HS-27A (cell line): ENCODE data around the gene AZIN2.
"Not testable (repeated sequence)": the region's sequence is repeated elsewhere in the genome, so short reads cannot be mapped to it uniquely, and the experiment has no call there.

ENCODE experiments used
- DNase-seq: peaks from one replicate; pipeline ENCODE4 v3.0.0-alpha.2; 2012; ENCODE audit warnings: low read depth, missing footprints

The AZIN2 gene

DNA sequence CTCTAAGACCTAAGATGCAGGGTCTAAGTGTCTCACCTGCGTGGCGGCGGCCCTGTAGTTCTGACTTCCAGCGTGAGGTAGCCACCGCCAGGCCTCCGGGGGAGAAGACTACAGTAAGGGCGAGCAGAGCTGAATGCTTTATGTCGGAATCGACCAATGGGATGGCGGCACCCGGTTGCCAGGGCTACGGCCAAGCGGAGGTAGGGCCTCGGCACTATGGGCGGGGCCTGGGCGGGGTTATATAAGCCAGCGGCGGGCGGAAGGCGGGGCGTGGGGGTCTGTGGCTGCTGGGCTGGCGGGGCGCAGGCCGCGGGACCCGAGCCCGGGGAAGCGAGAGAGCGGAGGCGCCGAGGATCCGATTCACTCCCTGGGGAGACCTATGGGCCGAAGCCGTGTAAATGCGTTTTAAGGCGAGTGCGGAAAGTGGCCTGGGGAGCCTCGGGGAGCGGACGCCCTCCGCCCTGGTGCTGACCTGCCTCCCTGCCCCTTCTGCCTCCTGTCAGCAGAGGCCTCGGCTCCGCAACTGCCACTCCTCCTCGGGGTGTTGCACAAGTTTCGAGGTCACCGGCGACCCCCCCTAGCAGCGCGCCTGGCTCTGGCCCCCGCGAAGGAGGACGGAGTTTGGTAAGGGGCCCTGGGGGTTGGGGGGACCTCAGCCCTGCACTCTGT lies at the start of gene AZIN2:
Gene AZIN2 (plus strand): TSS at position 269 of the 669 bp plus-strand sequence. CDS start 1,097 bp downstream, outside the sequence.
- DNase-seq = peak; percentile 75

DNA sequence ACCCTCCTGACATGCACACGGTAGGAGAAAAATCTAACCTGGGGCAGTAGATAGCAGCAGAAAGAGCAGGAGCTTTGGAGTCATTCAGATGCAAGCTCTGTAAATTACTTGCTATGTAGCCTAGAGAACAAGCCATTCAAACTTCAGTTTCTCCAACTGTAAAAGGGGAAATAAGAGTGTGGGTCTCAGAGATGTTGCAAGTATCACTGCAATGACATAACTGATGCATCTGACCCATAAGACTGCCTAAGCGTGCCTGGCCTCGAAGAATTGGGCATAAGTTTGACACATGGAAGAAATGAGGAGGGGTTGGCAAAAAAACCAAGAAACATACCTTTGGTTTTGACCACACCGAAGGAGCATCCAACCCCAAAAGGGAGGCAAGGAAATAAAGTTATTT lies 49.4 kb upstream of the AZIN2 start:
- no peak for DNase-seq

DNA sequence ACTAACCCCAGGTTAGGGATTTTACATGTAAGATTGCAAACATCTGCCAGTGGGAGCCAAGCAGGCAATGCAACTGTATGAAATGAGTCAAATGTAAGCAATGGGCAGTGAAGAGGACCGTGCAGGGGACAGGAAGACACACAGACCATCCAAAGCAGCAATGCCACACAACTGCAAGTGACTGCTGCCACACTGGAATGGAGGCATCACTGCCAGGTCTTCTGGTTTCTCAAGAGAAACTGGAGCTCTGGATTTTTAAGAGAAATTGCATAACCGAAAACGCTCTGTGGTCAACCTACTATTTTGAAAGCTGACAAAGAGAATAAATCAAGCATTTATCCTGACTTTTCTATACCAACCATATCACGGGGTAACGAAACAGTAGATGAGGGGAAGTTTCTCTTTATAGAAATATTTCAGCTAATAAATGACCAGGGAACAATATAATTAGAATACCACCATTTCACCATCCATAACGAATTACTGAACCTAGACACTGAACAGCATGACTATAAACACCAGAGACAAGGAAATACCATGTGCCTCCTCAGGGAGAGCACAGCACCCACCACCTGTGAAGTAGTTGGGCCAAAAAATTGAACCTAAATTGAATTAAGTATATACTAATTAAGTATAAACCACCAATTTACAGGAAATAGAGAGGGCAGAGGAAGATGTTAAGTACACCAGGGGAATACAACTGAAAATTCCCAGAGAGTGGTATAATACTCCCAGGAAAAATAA lies 48.7 kb upstream of the AZIN2 start:
- no peak for DNase-seq

DNA sequence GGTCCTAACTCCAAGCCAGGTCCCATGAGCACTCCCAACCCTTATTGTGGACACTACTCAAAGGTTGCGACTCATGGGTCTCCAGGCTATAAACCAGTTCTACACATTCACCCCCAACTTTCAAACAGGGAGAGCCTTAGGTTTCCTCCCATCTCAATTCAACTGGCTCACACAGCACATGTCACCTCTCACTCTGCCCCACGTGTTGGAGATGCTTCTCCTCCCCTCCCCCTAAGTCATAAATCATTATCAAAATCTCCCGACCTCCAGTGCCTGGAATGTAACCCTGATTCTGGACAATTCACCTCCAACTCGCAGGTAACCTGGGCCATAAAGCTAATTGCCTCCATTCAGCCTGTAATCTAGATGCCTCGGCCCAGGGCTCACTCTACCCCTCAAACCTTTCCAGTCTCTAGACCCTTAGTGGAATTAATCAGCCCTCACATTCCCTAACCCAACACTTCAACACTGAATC lies 44.9 kb upstream of the AZIN2 start:
- DNase-seq = peak; percentile 19

DNA sequence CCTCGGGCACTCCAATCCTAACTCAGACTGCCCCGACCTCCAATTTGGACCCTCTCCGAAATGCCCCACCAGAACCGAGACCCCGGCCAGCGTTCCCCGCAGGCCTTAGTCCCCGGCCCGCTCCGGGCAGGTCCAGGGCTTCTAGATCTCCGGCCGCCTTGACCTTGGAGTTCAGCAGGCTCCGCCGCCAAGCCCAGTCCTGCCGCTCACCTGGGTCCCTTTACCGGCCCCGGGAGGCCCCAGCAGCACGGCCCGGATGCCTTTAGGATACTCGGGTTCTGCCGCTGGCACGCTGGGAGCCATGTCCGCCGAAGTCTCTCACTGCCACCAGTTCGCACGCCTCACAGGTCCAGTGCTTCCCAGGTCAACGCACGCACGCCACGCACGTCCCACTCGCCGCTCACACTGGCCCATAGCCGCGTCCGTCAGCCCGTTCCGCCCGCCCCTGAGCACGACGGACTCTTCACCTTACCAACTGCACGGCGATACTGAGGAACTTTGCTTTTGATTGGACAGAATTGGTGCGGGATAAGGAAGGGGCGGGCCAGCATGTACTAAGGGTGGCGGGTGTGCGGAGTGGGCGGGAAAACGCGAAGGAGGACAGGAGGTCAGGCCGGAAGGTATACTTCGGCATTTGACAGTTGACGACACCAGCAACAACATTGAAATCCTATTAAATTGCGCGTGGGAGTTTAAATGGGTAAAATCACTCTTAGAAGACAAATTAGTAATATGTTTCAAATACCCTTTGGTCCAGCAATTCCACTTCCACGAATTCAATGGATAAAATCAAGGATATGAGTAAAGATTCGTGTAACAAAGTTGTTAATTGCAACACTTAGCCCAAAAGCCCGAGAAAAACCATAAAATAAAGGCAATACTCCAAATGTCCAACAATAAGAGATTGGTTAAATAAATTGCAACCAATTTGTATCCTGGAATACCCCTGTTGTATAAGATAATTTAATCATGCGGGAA lies 44.1 kb upstream of the AZIN2 start, which contains the start of gene AK2:
Gene AK2 (minus strand): TSS at position 358 of the 978 bp plus-strand sequence. CDS start 55 bp downstream, at position 303.
- peak; percentile 96 for DNase-seq

DNA sequence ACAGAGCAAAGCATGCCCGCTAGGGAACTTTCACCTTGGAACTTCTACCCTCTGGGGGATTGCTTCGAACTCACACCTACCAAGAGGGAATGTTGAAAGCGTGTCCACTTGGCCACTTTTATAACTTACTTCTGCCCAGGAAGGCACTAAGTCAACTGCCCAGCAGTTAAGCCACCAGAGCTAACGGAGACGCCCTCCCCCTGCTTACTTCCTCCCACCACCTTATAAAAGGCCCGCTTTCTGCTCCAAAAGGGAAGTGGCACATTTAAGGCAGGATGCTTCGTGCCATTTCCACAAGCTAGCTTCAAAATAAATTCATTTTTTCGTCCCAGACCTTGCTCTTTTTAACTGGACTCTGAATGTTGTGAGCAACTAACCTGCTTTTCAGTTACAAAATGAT lies 41.1 kb upstream of the AZIN2 start:
- DNase-seq = no peak

DNA sequence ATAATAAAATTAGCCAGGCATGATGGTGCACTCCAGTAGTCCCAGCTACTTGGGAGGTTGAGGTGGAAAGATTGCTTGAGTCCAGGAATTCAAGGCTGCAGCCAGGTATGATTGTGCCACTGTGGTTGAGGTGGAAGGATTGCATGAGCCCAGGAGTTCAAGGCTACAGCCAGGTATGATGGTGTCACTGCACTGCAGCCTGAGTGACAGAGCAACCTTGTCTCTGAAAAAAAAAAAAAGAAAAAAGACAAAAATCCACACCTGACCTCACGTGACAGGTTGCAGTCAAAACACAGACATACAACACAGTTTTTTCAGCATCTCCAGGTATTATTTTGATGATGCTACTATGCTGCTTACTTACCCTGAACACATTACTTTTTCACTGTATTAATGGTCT lies 39.9 kb upstream of the AZIN2 start:
- no peak for DNase-seq

DNA sequence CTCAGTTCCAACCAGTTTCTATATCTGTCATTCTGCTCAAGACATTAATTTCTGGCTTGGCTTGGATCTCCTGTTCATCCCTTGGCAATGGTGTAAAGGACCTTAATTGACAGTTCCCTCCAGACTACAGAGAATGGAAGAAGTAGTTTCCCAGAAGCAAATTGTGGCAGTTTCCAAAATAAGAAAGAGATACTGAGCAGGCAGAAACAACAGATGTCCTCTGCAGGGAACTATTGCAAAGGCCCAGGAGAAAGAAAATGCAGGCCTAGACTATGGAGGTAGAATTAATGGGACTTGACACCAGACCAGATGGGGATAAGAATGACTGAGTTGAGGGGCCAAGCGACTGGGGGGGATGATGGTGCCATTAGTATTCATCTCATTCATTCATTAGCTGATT lies 38.1 kb upstream of the AZIN2 start:
- no peak for DNase-seq

DNA sequence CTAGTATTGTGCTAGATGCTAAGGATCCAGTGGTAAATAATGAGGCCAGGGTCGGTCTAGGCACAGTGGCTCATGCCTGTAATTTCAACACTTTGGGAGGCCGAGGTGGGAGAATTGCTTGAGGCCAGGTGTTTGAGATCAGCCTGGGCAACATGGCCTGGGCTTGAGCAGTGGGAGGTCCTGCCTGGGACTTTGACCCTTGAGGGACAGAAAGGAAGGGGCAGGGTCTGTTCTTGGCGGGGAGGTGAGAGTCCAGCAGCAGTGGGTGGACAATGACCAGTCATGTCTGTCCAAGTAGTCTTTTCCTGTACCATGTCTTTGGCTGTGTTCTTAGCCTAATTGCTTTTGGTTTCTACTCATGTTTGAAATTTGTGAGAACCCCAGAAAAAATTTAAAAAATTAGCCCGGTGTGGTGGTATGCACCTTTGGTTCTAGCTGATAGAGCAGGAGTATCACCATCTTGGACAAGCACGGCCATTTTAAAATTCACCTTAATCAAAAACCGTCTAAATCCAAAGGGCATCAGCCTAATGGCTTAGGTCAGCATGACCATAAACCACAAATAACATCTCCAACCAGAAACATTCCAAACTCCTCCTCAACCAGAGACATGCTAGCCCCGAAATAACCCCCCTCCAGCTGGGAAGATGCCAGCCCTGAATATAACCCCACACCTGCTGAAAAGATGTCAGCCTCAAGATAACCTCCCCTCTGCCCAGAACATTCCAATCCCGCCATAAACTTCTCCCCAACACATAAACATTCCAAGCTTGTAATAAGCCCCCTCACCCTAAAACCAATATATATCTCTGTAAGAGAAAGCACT lies 37.5 kb upstream of the AZIN2 start:
- DNase-seq = no peak

DNA sequence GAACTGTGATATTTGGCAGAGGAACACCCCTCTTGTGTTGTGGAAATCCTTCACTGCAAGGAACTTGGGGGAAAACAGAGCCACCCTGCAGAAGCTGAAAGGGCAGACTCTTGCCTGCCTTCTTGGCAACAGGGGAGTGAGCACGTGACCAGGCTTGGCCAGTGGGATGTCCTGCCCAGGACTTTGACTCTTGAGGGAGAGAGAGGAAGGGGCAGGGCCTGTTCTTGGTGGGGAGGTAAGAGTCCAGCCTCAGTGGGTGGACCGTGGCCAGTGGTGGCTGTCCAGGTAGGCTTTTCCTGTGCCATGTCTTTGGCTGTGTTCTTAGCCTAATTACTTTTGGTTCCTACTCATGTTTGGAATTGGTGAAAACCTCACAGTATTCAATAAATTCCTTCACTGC lies 35.7 kb upstream of the AZIN2 start:
- no peak for DNase-seq

DNA sequence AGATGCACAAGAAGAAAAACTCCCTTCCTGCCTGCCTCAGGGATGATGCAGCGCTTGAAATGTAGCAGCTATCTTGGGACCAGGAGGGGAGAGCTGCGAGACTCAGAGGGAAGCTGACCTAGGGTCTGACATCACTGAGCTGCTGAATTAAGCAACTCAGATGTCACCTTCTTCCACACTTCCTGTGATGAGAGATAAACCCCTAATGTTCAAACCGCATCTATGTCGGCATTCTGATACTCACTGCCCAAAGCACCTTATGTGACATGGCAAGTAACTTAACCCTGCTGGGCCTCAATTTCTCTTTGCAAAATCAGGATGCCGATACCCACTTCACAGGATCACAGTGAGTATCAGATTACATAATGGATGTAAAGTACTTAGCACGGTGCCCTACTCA lies 35.1 kb upstream of the AZIN2 start:
- no peak for DNase-seq

DNA sequence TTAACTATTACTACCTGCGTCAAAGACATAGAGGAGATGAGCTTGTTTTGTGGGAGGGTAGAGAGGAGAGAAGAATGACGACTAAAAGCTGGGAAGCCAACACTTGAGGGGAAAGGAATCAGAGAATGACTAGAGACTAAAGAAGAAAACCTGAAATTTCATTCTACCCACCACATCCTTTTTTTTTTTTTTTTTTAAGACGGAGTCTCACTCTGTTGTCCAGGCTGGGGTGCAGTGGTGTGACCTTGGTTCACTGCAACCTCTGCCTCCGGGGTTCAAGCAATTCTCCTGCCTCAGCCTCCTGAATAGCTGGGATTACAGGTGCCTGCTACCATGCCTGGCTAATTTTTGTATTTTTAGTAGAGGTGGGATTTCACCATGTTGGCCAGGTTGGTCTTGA lies 34.7 kb upstream of the AZIN2 start:
- DNase-seq = not testable (repeated sequence)

DNA sequence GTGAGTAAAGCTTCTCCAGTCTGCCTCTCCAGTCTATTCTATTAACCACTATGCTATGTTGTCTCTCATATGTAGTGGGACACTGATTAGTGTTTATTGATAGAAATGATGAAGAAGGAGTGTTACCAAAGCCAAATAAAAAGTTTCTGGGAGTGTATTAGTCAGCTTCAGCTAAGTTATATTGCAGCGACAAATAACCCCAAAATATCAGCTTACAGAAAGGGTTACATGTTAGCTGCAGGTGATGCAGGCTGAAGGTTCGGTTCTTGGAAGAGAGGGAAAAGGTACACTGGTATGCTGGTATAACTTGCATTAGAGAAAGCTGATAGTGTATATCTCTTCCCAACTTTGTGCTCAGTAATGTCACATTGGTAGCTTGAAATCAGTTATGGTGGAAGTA lies 33.7 kb upstream of the AZIN2 start:
- DNase-seq = no peak

DNA sequence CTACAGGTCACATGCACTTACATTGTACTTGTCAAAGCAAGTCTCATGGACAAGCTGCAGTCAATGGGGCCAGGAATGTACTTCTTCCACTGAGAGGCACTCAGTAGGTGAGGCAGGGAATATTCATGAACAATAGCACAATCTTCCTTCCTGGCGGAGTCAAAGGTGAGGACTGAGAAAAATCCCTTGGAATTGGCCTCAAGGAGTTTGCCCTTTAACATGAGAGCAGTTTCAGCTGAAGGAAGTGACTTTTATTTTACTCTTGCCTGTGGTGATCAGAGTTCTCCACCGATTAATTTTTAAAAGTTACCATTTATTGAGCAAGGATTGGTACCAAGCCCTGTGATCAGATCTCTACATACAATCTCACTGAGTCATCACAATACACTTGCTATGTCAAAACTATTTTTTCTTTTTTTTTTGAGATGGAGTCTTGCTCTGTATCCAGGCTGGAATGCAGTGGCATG lies 33.1 kb upstream of the AZIN2 start:
- peak; percentile 26 for DNase-seq

DNA sequence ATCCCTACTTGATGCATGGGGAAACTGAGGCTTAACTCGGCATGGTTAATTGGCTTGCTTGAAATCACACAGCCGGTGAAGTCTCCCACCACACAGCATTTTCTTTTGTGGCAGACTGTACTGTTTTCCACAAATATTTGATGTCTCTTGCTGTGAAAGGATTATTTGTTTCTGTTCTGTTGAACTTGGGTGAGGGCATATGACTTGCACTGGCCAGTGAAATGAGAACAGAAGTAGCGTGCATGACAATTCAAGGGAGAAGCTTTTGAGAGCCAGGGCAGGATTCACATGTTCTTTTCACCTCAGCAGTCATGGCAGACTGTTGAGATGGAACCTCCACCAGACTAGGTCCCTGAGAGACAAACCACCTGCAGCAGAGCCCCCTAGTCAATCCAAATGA lies 32.5 kb upstream of the AZIN2 start:
- no peak for DNase-seq

DNA sequence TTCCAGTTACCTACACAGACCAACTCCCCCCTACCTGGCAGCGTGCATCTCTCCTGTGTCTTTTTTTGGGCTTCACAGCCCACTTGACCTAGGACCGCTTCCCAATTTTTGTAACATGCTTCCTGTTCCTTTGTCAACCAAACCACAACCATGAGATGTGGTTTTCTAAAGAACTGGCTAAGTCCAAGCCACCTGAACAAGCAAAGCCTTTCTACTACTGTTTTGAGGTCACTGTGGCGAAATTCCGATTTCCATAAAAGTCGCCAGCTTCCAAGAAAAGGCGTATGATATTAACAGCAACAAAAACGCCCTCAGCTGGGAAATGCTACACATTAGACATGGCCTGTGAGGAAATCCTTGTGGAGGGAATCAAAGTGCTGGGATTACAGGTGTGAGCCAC lies 31.6 kb upstream of the AZIN2 start:
- no peak for DNase-seq

DNA sequence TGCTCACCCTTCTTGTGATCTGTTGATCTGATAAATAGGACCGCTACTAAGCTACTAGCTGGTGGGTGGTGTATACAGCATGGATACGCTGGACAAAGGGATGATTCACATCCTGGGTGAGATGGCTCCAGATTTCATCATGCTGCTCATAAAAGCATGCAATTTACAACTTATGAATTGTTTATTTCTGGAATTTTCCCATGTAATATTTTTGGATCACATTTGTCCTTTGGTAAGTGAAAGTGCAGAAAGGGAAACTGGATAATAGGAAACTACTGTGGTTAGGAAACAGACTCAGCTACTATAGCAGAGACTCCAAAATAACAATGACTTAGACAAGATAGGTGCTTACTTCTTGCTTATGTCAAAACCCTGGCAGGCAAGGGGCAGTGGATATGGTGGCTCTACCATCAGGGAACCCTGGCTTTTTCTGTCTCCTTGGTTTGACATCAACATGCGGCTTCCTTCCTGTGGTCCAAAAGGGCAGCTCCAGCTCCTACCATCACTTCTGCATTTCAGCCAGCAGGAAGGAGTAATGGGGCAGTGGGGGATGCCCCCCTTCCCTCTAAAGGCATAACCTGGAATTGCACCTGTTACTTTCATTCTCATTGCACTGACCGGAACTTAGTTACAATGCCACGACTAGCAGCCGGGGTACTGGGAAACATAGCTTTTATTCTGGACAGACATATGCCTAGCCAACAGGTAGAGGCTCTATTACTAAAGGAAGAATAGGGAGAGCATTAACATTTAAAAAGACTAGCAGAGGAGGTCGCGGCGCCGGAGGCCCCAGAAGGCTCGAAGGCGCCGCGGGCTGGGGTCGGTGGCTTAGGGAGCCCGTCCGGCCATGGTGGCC lies 30.5 kb upstream of the AZIN2 start:
- DNase-seq = peak; percentile 66

DNA sequence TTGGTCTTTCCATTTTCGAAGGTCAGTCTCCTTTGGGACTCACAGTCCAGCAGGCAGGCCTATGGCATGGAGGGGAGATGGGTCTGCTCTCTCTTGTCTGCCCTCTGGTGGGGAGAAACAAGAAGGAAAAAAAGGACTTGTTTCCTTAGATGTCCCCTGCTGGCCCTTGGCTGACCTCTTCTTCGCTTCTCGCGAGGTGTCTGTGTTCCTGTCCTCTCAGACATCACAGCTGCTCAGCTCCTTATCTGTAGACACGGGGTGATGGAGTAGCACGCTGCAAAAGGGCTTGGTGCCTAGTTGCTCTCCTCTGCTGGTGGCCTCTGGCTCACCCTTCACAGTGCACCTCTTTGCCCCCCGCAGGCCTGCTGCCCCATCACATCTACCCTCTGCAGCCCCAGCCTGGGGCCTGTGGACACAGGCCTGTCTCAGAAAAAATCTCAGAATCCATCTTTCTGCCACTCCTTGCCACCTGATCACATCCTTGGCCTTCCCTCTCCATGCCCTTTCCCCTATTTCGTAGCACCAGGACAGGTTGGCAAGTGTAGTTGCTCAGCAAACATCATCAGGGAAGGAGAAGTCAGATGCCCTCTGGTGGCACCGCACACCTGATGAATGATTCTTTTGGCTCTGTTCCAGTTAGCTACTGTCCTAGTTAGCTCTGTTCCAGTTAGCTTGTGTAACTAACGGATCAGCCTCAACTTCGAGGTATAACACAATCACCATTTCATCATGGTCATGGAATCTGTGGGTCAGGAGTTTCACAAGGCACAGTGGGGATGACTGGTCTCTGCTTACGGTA lies 25.5 kb upstream of the AZIN2 start:
- peak; percentile 59 for DNase-seq

DNA sequence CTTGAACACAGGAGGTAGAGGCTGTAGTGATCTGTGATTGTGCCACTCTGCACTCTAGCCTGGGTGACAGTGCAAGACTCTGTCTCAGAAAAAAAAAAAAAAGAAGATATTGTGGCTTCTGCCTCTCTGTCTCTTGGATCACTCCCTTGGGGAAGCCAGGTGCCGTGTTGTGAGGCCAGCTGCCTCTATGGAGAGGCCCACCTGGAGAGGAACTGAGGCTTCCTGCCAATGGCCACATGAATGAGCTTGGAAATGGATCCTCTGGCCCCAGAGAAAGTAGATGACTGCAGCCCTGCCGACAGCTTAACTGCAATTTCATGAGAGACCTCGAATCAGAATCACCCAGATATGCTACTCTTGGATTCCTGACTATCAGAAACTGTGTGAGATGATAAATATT lies 24.5 kb upstream of the AZIN2 start:
- no peak for DNase-seq
